Ishikawa (cell line): ENCODE results near the gene ANO4.

ENCODE experiments used
- CEBPB ChIP-seq: IDR thresholded peaks from 2 replicates; pipeline ENCODE4 v1.6.1; 2012
- REST ChIP-seq: IDR thresholded peaks from 2 replicates; pipeline ENCODE4 v1.6.1; 2012; ENCODE audit warnings: low read depth, mild to moderate bottlenecking

- TF ChIP-seq CEBPB = no peak
- no peak for TF ChIP-seq REST
Observed at GRCh38 chr12:100897240-100897639, 102.7 kb downstream of the ANO4 start.
